HG03439 (cell line): ENCODE data around the gene HNRNPA2B1.

Experiments used
- ATAC-seq: cut with Tn5 transposase; IDR thresholded peaks from one replicate; pipeline ENCODE4 v1.9.1; 2021; ENCODE audit warnings: mild to moderate bottlenecking, moderate library complexity; ENCODE audit not compliant: unreplicated experiment

Gene HNRNPA2B1

GRCh38 chr7:26200444-26201246 is at the start of gene HNRNPA2B1:
TSS of gene HNRNPA2B1 (minus strand) at chr7:26200746. CDS start at chr7:26200577, 169 bp downstream.
- peak; percentile 70 for ATAC-seq

GRCh38 chr7:26250239-26250638 is 49.7 kb upstream of the HNRNPA2B1 start:
- ATAC-seq: no peak

DNA sequence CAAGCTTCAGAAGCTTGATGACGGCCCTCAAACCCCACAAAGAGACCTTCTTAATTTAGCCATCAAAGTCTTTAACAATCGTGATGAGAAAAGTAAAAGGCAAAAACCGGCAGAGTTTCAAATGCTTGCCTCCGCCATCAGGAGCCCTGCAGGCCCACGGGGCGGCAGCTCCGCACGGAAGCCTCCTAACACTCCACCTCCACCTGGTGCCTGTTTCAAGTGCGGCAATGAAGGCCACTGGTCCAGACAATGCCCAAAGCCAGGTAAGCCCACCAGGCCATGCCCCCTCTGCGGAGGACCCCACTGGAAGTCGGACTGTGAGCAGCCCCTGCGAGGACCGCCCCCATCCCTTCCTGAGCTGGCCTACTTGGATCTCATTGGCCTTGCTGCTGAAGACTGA is 44.6 kb upstream of the HNRNPA2B1 start:
- ATAC-seq: no peak

DNA sequence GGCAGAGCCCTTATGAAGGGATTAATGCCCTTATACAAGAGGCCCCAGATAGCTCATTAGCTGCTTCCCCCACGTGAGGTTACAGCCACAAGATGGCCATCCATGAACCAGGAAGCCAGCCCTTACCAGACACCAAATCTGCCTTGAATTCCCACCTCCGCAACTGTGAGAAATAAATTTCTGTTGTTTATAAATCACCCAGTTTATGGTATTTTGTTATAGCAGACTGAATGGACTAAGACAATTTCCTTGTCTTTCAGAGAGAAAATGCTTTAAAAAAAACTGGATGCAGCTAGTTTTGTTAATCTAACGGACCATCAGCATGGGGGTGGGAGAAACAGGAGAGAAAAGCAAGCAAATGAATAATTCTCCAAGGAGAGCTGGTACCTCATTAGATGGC is 37.5 kb upstream of the HNRNPA2B1 start:
- no peak for ATAC-seq

DNA sequence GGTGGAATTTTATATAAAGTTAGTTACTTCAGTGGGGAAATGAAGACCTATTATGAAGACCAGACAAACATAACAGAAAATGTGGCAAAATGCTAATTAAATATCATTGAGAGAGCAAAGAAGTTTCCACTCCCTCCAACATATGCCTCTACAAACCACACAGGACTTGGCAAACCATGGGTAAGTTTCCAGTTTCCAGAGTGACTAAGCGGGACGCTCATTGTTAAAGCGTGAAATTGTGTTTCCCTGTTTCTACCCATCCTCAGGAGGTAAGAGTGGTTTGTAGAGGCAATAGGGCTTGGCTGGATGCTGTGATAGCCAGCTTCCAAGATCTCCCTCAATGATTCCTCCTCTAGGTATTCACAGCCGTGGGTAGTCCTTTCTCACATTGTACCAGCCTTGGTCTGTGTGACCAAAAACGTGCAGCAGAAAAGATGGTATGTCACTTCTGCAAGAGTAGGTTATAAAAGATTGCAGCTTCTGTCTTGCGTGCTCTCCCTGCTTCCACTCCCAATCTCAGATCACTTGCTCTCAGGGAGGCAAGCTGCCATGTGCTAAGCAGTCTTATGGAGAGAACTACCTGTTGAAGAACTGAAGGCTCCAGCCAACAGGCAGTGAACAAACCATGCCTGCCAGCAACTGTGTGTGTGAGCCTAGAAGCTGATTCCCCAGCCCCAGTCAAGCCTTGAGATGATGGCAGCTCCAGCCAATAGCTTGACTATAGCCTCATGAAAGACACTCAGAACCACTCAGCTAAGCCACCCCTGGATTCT is 36.7 kb upstream of the HNRNPA2B1 start:
- no peak for ATAC-seq

DNA sequence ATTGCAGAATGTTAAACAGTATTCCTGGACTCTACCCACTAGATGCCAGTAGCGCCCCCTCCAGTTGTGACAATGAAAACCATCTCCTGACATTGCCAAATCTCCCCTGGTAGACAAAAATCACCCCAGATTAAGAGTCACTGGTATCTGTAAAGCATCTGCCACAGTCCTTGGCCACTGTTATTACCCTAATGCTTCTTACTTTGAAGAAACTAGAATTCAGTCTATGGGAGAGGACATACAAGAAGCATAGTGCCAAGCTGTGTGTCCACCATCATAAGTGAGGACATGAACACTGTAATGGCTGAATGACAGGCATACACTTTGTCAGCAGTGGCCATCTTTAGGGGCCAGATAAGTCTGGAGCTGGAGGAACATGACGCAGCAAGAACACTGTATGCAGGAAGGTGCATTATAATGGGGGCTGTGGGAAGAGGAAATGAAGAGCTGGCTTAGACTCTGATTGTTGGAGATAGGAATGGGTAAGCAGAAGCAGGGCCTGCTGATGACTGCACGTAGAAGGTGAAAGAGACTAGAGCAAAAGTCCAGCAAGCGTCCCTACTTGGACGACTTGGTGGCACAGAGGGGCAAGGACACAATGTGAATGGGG is 33.5 kb upstream of the HNRNPA2B1 start:
- no peak for ATAC-seq

DNA sequence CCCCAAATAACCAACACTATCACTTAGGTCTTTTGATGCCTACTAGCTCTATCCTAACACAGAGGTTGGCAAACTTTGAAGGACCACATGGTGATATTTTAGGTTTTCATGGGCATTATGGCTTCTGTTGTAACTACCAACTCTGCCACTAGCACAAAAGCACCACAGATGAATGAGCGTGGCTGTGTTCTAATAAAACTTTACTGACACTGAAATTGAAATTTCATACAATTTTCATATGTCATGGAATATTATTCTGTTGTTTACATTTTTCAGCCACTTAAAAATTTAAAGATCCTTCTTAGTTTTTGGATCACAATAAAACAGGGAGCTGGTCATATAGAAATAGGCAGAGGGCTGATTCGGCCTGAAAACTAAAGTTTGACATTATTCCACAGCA is 27.4 kb upstream of the HNRNPA2B1 start:
- no peak for ATAC-seq

- no peak for ATAC-seq
Observed at GRCh38 chr7:26224359-26224758, 23.8 kb upstream of the HNRNPA2B1 start.

DNA sequence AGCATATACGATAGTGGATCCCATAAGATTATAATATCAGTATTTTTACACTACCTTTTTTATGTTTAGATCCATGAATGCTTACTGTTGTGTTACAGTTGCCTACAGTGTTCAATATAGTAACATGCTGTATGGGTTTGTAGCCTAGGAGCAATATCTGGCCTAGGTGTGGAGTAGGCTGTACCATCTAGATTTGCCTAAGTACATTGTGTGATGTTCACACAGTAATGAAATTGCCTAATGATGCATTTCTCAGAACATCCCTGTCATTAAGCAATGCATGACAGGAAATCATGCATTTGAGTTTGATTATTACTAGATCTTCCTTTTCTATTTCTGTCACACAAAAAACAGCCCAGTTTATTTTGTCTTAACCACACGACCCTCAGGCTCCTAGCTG is 15.5 kb upstream of the HNRNPA2B1 start:
- no peak for ATAC-seq

- no peak for ATAC-seq
Observed at GRCh38 chr7:26213807-26214515, 13.4 kb upstream of the HNRNPA2B1 start.

DNA sequence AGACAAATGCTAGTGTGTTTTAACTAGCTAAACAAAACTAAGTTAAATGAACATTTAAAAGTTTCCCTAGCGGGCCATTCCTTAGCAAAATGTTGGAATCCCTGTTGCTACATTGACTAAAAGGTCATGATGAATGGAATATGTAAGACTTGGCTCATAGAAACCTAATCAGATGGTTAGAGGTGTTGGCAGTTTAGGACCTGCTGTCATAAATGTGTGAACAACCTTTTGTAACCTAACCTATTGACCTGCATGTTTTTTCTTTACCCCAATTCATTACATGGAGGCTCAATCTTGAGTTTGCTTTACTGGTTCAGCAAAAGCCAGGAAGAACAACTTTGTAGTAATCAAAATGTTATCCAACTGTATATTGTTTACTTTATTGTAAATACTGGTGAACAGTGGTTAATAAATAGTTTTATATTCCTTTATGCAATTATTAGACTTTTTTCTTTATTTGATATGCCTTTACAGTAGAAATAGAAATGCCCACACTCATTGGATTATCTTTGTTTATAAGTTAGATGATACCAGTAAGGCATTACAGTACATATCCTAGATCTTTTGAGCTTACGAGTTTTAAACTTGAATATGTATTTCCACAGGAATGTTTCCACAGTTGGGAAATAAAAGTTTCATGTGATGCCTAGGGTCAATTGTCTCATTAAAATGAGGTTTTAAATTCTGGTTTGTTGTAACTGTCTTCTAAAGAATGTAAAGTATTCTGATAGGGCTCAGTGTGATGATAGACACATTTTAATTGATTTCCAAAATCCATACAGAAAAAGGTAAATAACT is 12.6 kb upstream of the HNRNPA2B1 start:
- ATAC-seq: no peak

DNA sequence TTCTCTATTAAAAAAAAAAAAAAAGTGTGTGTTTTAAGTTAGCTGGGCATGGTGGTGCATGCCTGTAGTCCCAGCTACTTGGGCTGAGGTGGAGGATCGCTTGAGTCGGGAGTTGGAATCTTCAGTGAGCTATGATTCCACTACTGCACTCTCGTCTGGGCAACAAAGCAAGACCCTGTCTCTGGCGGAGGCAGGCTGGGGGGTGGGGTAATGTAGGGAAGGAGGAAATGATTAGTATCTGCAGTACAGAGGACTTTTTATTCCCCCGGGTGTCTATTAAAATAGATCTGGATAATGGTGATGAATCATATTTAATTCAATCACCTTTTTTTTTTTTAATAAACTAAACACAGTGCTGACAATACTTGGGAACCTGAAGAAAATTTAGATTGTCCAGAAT is 7.5 kb upstream of the HNRNPA2B1 start:
- ATAC-seq: no peak

- ATAC-seq: no peak
Observed at GRCh38 chr7:26203016-26203415, 2.5 kb upstream of the HNRNPA2B1 start.

- peak; percentile 10 for ATAC-seq
Observed at GRCh38 chr7:26202019-26202990, 1.8 kb upstream of the HNRNPA2B1 start.

GRCh38 chr7:26201247-26202018 is 887 bp upstream of the HNRNPA2B1 start, which contains the start of gene CBX3:
TSS of gene CBX3 (plus strand) at chr7:26201745. CDS start at chr7:26202999, 1,254 bp downstream.
- ATAC-seq: peak; percentile 41

DNA sequence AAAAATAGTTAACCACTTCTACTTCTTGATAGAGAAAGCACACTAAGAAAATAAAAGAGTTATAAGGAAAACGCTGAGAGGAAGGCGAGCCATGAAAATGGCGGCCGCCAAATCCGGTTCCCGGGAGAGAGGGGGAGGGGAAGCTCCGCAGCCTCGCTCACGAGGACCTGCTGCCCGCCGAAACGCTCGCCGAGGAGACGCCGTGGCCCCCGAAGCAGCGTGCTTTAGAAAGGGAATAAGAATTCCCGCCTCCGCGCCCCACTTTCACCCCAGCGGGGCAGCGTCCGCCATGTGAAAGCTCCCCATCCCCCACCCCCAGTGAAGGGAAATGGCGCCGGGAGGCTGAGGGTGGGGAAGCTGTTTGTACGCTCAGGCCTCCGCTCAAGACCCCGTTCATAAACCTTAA is 505 bp downstream of the HNRNPA2B1 start:
- ATAC-seq: peak; percentile 17

DNA sequence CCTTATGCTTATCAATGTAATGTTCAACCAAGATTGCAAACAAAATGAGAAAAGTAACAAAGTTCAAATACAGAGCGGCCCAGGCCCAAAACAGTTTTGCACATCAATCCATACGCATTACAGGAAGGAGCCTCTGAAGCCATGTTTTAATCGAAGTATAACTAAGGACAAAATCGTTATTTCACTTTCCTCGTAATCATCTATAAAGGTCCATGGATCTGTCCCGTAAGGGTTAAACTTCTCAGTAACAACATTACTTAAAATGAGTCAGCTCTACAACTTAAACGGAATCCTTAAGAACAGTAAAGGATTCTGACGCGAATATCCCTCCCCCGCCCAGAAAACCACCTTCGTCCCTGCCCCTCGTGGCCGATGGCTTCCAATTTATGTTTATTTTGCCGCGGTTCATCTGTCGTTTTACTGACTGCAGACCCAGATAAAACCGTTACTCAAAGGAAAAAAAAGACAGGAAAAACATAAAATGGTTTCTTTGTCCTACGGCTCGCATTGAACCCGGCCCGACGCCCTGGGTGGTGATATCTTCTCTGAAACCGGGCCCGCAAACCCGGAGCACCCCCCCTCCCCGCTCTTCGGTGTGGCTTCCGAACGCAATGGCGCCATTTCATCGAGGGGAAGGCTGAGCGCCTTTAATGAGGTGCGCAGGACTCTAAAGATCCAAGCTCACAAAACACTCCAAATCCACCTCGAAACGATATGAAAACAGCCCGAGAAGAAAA is 1.1 kb downstream of the HNRNPA2B1 start:
- ATAC-seq: no peak

DNA sequence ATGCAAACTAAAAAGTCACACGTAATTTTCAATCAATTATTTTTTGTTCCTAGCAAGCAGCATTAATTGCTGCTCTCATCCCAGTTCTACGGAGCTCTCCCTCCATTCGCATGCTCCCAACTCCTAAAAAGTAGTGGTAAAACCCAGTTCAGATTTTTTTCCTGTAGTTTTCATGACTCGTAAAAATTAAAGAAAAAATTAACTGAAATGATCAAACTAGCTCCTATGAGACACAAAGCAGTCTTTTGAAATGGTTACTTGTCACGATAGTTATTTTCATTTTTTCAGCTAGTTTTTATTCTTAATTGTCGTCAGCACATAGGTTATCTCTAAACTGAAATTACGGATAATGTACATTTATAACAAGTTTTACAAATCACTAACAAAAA is 1.8 kb downstream of the HNRNPA2B1 start:
- ATAC-seq: no peak
